GM20431 (cell line): Measurements from ENCODE around the gene XCL2.
"Not testable (repeated sequence)": the region's sequence is repeated elsewhere in the genome, so short reads cannot be mapped to it uniquely, and the experiment has no call there.

Source experiments
- in situ Hi-C: fragments of 300-500 bp; cut with MseI, MboI; formaldehyde crosslinking; loops from one replicate; pipeline ENCODE4 v1.15.0; 2020; ENCODE audit warnings: low sequenced_read_pairs; ENCODE audit not compliant: unreplicated experiment

Gene XCL2, protein sequence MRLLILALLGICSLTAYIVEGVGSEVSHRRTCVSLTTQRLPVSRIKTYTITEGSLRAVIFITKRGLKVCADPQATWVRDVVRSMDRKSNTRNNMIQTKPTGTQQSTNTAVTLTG

DNA sequence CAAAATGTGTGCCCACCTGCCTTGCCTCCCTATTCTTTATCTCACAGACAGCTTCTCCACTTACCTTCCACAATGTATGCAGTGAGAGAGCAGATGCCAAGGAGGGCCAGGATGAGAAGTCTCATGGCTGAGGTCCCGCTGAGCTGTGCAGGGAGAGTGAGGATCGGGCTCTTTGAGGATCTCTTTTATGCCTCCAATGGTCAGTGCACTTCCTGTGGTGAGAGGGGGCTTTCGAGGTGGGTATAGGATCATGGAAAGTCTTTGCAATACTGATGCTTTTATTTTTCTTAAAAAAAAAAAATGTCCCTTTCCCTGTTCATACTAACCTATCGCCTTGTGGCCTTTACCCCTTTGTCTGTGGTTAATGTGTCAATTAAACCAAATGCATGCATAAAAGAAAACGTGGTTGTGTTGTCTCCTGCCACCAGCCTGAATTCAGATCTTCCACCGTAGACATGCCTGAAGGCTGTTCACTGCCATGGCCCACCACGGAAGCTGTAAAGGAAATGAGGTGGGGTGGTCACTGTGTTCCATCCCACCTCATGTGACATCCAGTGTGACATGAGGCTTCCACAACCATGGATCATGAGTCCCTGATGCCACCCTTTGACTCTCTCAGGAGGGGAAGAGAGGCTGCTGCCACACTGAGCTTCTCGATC is at the start of gene XCL2:
Gene XCL2 (minus strand): TSS at position 158 of the 659 bp plus-strand sequence. CDS start 33 bp downstream, at position 125.
- in situ Hi-C loops: not testable (repeated sequence)

DNA sequence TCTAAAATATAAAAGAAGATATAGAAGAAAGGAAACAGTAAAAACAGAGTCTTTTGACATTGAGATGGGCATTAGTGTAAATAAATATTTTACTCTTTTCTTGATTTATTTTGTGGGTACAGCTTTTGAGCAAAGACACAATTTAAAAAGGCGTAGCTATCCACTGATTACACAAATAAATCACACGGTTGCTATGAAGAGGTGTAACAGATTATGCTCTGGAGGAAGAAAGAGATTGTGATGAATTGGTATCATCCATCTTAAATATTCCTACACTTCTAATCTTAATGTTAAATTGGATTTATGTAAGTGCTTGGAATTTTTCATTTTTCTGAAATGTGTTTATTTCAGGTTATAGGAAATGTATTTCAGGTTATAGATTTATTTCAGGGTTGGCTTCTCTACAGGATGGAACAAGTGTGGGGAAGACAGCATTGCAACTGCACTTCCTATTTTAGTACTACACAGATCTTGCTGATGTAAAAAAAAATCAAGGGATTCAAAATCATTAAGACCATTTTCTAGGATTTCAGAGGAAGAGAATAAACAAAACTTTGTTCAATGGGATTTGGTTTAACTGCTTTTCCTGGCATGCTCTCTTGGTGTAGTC is 47.9 kb upstream of the XCL2 start:
- in situ Hi-C loops: loop anchor here (25.0 kb wide), 1 partner anchor 254 kb away; no protein-coding TSS in a partner anchor

DNA sequence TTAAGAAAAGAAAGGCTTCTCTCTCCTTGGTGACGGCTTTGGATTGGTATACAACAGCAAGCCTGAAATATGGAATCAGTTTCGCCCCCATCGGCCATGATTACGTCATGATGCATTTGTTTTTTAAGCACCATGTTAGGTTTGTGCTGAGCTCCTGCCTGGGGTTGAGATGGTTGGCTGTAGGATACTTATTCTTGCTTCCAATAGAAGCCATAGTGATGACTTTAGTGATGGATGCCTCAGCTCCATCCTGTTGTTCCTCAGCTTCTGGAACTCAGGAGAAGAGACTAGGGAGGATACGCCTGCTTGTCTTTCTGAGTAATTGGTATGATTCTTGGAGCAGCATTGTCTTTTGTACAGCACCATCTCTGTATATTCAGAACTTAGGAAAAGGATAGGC is 47.3 kb upstream of the XCL2 start:
- in situ Hi-C loops: loop anchor here (25.0 kb wide), 1 partner anchor 254 kb away; no protein-coding TSS in a partner anchor

DNA sequence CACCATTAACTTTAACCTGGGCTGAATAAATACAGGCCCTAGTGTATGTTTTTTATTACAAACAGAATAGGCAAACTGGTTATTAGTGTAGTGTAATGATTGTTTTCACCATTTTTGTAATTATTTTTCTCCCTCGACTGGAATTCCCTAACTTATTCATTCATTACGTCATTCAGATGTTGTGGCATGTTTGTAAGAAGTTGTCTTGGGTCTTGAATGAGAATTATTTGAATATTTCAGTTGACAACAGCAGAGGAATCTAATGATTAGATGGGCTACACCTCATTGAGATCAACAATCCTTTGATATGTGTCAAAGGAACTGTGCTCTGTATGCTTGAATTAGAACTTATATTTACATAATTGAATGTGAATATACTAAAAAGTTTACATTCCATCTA is 45.4 kb upstream of the XCL2 start:
- in situ Hi-C loops: loop anchor here (25.0 kb wide), 1 partner anchor 252 kb away; no protein-coding TSS in a partner anchor

DNA sequence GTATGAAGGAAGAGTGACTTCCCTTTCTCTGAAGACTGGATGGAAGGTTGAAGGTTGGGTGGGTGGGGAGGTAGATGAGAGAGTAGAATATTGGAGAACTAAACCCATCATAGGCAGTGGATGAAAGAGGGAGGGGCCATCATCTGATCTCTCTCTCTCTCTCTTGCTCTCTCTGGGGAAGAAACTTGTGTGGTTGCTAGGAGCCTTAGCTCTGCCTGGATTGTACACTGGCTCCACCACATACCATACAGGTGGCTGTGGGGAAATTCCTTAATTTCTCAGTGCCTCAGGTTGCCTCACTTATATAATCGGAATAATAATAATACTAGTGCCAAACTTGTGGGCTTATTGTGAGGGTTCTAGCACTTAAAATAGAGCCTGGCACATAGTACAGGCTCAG is 42.1 kb upstream of the XCL2 start:
- in situ Hi-C loops: loop anchor here (25.0 kb wide), 1 partner anchor 249 kb away; no protein-coding TSS in a partner anchor

DNA sequence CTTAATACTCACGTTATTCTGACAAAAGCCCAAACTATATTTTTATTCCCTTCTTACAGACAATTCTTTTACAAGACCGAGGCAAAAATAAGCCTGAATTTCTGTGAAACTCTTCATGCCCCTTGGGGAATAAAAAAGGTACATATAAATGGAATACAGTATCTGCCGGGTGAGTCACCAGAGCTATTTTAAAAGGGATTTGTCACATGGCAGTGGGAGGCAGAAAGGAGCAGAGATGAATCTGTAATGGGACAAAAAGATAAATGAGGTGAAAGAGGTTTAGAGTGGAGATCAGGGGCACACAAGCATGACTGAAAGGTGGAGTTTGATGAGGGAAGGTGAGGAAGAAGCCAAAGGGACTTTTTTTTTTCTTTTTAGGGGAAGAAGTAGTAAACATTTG is 41.4 kb upstream of the XCL2 start:
- in situ Hi-C loops: loop anchor here (25.0 kb wide), 1 partner anchor 248 kb away; no protein-coding TSS in a partner anchor

DNA sequence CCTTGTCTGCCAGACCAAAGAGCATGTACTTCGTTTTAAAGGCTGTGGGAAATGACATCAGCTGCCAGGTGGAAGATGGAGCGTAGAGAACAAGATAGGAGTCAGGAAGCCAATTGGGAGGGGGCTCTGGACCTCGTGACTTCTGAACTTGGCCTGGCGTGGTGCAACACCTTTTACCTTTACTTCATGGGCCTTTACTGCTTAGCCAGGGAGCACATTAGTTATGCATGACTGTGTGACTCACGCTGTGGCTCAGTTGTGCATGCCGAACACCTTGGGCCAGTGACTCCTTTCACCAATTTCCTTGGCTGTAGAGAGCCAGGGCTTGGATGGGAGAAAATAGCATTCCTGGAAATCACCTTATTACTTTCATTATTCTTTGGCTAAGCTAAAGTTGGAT is 39.8 kb upstream of the XCL2 start:
- in situ Hi-C loops: loop anchor here (25.0 kb wide), 1 partner anchor 246 kb away; no protein-coding TSS in a partner anchor

DNA sequence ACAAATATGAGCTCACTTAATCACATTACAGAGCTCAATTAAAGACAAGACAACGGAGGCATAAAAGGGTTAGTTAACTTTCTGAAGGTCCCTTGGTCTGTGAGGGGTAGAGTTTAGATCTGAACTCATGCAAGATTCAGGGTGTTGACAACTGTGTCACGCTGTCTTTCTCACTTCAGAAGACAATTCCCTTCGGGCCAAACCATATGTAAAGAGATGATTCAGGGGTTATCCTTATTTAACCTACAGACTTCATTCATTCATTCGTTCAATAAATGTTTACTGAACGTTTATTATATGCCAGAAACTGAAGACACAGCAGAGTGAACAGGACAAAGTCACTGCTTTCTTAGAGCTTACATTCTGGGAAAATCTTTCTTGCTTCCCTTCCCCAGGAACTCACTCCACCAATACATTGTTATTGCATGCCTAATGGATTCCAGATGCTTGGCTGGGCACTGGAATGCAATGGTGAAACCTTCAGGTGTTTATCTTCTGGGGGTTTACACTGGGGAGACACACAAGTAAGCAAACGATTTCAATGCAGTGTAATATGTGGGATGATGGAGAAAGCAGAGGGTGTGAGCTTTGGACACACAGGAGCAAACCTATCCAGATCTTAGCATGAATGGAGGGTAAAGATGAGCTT is 39.0 kb upstream of the XCL2 start:
- in situ Hi-C loops: loop anchor here (25.0 kb wide), 1 partner anchor 246 kb away; no protein-coding TSS in a partner anchor

DNA sequence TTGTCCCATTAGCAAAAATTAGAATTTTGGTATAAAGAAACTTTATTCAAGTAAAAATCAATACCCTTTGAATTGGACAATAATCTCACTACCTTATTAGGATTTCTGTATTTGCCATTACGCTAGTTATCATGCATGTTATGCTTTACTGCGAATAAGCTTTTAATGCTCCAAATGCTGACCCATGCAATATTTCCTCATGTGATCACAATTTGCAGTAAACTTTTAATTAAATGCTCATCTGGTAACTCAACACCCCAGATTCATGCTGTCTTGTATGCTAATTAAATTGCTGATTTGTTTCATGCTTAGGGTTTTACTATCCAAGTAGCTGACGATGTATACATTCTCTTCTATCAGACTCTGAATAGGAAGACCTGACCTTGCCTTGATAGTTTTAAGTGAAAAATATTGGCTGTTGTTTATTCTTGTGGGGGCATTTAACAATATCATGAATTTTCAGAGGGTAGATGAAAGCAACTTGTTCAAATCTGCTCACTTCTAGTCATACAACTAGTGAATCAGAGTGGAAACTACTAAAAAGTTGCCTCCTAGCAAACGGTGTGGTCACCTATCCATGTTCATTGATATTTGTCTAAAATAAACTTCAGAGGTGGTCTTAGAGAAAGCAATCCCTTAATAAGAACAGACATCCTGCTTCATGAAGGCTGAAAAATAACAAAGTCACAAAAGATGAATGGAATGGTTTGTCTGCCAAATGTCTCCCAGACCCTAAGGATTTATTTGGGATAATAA is 38.2 kb upstream of the XCL2 start:
- in situ Hi-C loops: loop anchor here (25.0 kb wide), 1 partner anchor 245 kb away; no protein-coding TSS in a partner anchor

DNA sequence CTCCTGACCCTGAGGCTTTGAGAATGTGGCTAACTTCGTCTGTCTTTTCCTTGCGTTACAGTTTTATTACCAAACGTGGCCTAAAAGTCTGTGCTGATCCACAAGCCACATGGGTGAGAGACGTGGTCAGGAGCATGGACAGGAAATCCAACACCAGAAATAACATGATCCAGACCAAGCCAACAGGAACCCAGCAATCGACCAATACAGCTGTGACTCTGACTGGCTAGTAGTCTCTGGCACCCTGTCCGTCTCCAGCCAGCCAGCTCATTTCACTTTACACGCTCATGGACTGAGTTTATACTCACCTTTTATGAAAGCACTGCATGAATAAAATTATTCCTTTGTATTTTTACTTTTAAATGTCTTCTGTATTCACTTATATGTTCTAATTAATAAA is 37.2 kb upstream of the XCL2 start:
- in situ Hi-C loops: loop anchor here (25.0 kb wide), 1 partner anchor 244 kb away; no protein-coding TSS in a partner anchor

DNA sequence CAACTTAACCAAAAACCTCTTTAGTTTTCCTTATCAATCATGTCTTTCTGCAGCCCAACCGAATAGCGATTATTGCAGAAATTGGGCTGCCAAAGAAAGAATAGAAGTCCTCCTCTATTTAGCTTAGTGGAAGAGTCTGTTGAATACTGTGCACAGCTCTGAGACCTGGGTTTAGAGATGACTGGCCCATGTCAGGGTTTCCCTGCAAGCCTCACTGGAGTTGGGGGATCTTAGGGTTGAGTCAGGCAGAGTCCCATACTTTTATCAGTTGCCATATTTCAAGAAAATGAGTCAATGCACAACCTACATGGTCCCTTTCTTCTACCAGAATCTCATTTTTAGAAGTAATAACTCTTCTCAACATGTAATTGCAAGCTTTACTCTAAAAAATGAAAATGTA is 36.5 kb upstream of the XCL2 start:
- in situ Hi-C loops: loop anchor here (25.0 kb wide), 1 partner anchor 243 kb away; no protein-coding TSS in a partner anchor

DNA sequence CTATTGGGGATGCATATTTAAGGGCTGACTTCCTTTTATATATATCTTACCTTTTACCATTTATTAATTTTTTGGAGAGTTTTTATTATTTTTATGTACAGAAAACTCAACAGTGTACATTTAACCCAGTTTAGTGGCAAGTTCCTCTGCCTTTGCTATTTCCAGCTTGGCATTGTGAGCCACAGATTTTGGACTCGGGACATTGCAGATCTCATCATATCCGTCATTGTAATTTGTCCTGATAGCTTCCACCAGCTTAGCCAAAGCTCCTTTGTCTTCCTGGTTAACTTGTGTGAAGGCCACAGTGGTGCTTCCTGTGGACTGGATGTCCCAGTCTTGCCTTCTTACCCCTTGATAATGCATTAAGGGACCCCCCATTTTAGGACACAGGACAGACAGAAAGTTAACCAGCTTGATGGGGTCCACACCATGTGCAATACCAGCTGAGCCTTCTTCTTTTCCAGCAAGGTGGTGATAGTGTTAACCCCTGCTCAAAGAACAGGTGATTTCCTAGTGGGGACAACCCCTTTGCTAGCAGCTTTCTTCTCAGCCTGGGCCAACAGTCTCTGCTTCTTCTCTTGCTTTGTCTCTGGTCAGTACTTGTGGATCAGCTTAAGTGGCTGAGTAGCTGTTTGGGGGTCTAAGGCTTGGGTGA is 34.9 kb upstream of the XCL2 start:
- in situ Hi-C loops: loop anchor here (25.0 kb wide), 1 partner anchor 241 kb away; no protein-coding TSS in a partner anchor

DNA sequence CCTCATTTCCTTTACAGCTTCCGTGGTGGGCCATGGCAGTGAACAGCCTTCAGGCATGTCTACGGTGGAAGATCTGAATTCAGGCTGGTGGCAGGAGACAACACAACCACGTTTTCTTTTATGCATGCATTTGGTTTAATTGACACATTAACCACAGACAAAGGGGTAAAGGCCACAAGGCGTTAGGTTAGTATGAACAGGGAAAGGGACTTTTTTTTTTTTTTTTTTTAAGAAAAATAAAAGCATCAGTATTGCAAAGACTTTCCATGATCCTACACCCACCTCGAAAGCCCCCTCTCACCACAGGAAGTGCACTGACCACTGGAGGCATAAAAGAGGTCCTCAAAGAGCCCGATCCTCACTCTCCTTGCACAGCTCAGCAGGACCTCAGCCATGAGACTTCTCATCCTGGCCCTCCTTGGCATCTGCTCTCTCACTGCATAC is 32.5 kb upstream of the XCL2 start, which contains the start of gene XCL1:
Gene XCL1 (plus strand): TSS at position 361 of the 444 bp plus-strand sequence. CDS start 33 bp downstream, at position 394.
- in situ Hi-C loops: loop anchor here (25.0 kb wide), 1 partner anchor 239 kb away; no protein-coding TSS in a partner anchor

DNA sequence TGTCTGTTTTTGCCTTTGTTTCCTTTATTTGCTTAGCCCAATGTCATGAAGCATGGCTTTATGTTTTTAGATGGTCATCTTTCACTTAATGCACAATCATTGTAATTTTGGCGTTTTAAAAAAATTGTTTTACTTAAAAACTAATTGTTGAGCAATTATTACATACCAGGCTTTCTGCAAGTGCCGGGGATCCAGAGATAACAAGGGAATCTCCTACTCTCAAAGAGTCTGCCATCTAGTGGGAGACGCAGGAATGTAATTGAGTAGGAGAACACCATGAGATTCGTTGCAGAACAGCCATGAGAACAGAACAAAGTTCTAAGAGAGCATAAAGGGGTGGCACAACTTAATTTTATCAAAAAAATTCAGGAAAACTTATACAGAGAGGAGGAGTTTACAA is 30.4 kb upstream of the XCL2 start:
- in situ Hi-C loops: not testable (repeated sequence)

DNA sequence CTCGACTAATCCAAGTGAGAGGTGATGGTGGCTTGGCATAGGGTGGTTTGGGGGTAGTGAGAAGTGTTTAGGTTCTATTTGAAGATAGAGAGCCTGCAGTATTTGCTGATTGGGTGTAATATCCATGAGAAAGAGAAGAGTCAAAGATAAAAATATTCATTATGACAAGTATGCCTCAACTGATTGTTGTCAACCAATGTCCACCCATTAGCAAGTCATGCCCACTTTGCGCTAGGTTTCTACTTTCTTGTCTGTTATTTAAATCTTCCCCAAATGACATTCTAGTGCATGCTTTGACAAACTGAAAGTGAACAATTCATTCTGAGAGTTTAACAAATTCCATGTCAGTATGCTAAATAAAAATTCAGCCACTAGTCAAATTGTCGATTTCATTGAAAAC is 28.8 kb upstream of the XCL2 start:
- in situ Hi-C loops: no loop called here

DNA sequence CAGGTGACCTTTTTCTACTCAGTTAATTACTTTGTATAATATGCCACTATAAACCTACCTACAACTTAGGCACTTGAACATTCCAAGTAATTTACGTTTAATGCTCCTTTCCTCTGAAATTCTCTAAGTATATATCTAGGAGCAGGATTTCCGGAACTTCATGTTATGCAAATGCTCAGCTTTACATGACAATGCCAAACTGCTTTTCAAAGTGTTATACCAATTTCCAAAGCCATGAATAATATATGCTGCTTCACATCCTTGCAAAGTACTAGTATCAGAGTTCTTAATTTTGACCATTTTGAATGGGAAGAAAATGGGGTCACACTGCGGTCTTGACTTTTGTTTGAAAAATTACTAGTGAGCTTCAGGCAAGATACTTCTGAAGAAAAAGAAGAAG is 26.9 kb upstream of the XCL2 start:
- in situ Hi-C loops: no loop called here

DNA sequence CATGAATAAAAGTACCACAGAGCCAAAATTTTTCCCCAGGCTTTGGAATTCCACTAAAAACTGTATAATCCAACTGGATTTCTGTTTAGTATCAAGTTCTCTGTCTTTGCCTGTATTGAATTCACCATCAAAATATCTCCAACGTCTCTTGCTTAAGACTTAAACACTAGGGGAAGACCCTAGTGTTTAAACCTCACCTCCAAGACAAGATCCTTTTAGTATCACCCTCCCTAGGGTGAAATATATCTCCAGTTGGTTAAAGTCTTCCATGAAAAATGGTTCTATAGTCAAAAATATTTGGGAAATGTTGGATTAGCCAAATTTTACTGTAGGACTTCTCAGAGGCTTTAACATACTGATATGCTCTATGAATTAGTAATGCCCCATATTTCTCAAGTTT is 24.5 kb upstream of the XCL2 start:
- in situ Hi-C loops: loop anchor here (10.0 kb wide), 1 partner anchor 124 kb away; no protein-coding TSS in a partner anchor

DNA sequence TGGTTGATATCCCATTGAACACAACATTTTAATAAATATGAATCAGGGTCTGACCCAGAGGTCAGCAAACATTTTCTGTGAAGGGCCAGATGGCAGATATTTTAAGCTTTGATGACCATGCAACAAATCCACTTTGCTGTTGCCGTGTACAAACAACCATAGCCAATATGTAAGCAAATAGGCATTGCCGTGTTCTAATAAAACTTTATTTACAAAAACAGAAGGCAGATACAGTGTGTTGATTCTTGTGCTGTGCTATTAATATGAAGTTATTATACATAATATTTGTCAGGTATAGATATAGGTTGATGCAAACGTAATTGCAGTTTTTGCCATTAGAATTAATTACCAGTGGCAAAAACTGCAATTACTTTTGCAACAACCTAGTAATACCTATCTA is 23.8 kb upstream of the XCL2 start:
- in situ Hi-C loops: loop anchor here (10.0 kb wide), 1 partner anchor 123 kb away; no protein-coding TSS in a partner anchor

DNA sequence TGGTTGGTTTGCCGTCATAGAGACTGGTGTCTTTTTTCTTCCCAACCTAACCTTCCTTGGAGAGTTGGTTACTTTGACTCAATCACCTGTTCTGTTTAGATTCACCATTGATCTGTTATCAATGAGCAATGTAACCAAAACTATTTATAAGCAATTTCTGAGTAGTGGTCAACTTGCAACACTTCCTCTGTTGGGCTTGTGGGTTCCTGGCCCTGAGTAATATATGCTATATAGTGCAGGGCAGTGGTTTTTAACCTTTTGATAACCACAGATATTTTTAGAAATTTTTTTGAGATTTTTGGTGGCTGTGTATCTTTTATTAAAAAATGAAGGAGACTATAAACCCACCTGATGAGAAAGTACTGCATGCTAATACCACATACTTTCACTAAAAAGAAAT is 23.2 kb upstream of the XCL2 start:
- in situ Hi-C loops: loop anchor here (10.0 kb wide), 1 partner anchor 122 kb away; no protein-coding TSS in a partner anchor
